ENCODE results near the gene SNX10.

SNX10 gene

DNA sequence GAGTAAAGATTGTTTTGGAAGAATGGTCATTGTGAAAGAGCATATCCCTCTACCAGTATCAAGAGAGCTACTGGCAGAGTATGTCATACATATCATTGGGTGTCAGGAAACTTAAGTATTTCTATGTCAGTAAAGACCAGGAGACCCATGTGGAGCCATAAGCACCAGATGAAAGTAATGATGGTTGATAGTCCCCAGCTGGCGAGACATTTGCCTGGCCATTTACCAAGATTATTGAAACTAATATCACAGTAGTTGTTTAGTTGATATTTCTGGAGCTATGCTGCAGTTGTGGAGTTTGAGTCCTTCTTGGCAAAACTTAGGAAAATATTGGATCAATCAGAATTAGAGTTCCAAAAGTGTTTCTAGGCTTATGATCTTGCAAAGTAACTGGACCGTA, 114.8 kb downstream of the SNX10 start:
- no peak for DNase-seq

GRCh38 chr7:26409661-26410547, 118.2 kb downstream of the SNX10 start:
- no peak for DNase-seq

DNA sequence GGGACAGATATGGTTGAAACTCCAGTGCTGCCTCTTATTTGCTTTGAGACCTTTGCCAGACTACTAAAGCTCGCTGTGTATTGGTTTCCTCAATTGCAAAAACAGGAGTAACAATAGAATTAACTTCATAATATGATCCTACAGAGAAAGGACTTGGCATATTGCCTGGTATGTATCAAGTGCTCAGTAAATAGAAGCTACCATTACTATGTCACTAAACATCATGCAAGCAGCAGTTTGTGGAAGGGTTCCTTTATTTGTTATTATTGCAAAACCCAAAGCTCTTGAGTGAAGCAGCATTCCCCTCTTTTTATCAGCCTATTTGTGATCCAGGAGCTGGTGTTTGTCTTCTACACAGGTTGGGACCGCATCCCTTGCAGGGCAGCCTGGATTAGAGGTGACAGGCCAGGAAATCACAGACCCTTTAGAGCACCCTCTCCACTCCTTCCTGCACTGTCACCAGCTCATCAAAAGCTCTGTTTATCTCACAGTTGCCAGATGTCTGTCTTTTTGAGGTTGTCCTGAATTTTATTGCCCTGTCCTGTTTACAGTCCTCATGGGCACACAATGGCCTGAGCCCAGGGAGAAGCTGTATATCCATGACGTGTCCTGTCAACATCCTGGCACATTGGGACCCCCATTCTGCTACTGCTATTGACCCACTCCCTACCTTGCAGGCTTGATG, 121.5 kb downstream of the SNX10 start:
- DNase-seq: no peak

GRCh38 chr7:26416004-26416403, 124.3 kb downstream of the SNX10 start:
- no peak for DNase-seq

GRCh38 chr7:26417911-26418413, 126.3 kb downstream of the SNX10 start:
- DNase-seq: no peak

DNA sequence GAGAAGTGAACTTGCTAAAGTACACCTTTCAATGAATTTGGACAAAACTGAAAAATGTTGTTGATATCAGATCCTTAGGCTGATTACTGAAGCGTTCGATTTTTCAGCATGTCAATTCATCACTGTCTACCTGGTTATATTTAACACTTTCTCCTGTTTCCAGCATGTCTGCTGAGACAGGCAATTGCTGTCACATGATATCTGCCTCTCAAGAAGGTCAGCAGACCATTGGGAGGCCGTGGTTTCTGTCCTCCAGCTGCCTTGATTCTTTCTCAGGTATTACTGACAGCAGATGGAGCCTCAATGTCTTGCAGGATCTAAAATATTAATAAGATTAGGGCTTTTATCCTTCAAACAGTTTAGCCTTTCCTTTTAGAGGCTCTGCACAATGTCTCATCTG, 127.5 kb downstream of the SNX10 start:
- DNase-seq: no peak

DNA sequence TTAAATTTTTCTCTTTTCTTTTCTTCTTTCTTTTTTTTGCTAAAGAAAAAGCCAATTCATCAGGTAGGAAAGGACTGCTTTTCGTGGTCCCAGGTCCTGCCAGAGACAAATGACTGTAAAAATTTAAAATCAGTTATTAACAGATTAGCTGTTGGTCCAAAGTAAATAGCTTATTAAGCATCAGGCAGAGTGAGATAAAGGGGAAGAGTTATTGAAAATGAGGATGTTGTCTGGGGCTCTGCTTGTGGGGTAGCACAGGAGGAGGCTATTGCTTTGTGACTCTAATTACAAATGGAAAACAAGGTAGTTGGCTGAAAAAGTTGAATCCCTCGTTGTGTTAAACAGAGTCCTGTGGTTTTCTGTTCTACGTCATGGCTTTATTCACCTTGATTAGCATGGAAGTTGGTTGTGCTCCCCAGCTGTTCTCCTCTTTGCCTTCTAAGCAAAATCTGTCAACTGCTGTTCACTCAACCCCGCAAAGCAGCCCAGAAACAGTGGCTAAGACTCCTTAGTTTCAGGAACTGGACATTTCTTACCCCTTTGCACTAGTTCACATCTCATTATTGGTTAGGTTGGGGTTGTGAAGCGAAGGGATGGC, 128.9 kb downstream of the SNX10 start:
- no peak for DNase-seq

DNA sequence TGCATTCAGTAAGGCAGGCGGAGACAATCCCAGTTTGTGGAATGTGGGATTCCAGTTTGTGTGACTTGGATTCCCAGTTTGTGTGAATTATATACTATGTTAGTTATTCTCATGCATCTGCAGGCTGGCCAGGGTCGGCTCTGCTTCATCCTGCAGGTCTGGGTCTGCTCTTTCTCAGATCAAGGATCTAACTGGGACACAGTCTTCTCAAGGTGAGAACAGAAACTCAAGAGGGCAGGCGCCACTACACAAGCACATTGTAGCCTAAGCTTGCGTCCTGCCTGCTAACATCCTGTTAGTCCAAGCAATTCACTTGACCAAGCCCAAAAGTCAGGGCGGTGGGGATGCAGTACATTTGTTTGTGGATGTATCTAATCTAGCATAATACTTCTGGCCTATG, 131.1 kb downstream of the SNX10 start:
- no peak for DNase-seq

DNA sequence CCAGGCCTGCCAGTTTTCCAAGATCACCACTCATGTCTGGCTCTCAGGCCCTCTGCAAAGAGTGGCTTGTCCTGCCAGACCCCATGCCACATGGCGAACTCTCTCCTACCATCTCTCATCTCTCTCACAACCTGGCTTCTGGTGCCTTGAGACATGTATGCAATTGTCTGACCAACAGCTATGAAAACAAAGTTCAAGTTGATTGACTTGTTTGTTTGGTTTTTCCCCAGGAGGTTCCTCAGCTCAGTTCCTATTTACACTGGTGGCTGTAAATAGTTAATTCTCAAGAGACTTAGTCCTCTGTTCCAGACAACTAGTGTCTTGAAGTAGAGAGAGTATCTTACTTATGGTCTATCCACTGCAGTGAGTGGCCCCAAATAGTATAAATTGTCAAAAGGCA, 131.8 kb downstream of the SNX10 start:
- DNase-seq: no peak

Measured in effector CD4-positive, alpha-beta T cell (primary cell).